NCI-H69 (cell line): Measurements from ENCODE around the gene SLC38A2.
"Not testable (repeated sequence)": the region's sequence is repeated elsewhere in the genome, so short reads cannot be mapped to it uniquely, and the experiment has no call there.

ENCODE experiments used
- DNase-seq: peaks from one replicate; lab custom pipeline; 2025; lab: John Stamatoyannopoulos, UW

SLC38A2 gene

DNA sequence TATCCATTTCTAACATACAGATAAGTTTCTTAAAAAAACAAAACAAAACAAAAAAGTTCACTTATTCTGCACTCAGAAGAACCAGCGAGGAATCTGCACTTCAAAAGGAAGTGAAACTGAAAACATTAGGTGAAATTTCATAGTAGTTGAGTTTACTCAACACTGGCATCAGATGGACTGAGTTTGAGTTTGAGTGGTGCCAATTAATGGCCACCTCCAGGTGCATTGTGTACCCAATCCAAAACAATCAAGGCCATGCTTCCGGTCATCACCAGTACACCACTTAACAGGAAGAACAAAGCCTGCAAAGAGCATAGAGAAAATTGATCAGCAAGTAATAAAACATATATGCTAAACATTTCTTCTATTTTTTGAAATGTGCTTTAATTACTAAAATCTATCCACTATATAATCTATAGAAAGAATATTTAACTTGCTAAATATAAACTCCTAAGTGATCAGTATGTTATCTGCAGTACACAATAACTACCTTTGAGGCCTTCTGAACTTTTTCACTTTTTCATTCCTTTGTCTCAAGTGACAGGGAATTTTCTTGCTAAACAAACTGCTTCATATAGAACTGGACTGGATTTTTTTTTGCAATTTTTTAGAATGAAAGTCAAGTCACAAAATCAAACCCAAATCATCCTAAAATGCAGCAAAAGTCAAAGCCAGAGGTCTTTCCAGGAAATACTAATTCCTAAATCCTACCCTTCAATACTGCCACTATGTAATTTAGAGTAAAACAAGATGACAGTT lies 11.5 kb downstream of the SLC38A2 start:
- no peak for DNase-seq

DNA sequence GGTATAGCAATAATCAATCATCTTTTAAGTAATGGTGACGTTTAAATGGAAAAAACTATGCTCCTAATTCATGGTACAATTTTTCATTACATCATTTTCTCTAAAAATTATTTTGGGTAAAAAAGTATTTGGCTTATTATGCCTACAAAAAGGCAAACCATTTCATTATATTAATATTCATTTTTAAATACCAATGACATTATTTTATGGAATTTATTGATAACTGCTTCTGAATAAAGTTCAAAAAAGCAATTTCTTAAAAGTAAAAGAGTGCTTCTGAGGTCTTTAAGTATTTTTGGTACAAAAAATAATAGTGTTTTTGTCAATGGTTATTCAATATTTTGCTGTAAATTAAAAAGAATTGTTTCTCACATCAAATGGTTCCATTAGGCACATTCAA lies 12.2 kb downstream of the SLC38A2 start:
- DNase-seq = no peak

DNA sequence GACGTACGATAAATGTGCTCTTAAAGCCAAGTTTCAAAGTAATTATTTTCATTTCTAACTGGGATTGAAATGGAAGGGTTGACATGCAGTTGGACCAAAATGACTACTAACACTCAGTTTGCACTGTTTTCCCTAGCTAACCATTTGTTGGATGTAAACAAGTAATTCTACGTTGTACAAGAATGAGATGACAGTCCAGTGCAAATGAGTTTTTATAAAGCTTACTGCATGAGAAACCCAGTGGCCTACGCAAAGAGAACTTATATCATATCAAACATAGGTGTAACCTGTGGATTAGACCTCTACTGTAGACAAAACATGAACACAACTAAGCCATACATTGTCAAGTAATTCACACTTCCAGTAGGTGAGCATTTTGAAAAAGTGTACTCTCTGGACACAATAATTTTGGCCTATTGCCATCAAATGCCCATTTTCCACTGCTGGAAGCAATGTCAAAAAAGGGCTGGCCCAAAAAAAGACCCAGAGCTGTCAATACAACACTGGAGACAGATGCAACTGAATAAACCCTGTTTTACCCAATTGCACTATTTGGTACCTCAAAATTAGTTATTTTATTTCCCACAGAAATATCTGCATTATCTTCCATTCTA lies 12.8 kb downstream of the SLC38A2 start:
- DNase-seq = no peak

DNA sequence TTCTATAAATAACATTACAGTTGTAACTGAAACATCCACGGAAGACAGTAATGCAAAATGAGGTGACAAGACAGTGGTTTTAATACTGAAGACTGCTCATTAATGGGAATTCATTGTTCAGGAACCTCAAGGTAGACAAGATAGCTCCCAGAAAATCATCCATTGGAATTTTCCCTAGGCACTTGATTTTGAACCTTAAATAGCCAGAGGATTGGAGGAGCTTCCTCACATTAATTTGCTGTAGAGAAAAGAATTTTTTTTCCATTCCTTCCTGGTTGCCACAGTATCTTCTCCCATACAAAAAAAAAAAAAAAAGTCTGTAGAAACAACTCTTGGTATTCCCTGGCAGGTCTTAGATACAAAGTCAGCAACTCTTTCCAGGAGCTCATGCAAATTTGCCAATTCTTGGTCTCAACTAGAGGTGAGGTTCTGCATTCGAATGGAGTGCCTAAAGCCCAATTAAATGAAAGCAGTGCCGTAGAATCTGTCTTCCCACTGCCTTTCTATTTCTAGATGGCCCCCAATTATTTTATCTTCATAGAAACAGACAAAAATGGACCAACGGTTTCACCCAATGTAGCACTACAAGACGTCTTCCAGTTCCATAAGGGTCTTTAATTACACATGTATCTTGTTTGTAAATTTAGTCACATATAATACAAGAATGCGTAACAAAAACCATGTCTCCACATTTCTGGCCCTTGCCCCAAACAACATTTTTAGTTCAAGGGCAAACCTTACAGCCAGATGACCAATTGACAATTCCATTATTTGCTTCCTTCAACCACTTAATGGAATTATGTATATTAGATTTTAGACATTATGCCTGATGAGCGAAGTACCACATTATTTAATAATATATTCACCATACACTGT lies 13.5 kb downstream of the SLC38A2 start:
- no peak for DNase-seq

DNA sequence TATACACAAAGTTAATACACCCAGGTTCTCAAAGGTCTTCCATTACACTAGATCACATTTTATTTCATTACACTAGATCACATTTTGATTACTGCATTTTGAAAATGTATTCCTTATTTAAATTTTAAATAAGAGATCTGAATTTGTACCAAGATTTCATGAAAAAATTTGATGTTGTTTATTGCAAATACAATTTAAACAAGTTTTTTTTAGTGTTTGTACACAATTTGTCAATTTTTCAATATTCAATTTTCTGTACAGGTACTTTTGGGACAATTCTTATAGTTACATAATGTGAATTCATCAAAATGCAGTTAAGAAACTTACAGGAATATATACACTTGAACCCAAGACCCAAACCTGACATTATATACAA lies 14.3 kb downstream of the SLC38A2 start:
- no peak for DNase-seq

DNA sequence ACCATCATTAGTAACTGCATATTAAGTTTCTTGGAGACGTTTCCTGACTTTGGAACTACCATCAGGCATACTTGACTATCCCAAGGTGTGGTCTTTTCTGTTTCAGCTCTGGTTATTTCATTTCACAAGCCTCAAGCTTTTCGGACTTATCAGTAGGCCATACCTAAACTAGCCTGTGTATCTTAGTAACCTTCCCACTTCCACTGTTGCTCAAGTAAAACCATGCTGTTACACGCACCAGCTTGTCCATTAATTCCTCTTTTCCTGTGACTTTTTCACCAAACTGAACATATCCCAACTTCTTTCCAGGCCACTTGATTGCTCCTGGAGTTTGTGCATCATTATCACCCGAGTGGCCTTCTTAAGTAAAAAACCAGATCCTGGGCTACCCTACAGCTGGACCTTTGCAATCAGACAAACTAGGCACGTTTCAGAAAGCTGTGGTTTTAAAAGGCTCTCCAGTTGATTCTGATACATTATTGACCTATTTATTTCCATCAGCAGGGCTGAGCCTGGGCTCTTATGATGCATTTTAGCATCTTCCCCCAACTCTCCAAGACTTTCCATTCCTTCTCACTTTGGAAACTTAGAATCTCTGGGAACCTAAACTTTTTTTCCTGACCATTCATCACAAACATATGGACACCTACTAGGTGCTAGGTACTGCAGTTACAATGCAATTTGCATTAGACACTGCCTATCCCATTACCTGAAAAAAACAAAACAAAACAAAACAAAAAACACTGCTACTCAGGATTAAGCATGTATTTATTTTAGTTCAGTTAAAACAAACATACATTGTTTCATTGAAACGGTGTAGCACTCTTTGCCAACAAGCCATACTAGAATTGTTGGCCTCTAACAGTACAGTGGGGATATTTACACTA lies 14.9 kb downstream of the SLC38A2 start:
- peak; percentile 48 for DNase-seq

DNA sequence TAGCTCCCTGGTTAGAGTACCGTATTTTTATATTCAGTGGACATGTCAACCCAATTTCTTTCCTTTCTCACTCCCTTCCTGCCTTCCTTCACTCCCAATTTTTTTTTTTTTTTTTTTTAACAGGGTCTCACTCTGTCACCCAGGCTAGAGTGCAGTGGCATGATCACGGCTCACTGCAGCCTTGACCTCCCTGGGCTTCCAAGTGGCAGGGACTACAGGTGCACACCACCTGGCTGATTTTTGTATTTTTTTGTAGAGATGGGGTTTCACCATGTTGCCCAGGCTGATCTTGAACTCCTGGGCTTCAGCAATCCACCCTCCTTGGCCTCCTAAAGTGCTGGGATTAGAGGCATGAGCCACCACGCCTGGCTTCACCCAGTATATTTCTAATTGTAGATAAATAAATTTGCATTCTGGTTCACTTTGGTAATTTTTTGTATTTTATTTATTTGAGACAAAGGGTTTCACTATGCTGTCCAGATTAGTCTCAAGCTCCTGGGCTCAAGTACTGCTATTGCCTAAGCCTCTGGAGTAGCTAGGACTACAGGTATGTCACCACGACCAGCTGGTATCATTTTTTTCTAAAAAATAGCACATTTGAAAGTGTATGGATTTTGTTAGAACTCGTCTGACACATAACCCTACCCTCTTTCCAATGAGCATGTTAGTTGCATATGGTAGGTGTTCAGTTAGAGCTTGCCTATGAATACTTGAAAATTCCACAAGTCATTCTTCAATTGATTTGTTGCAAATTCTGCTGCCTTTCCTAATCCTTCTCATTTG lies 15.7 kb downstream of the SLC38A2 start:
- no peak for DNase-seq

DNA sequence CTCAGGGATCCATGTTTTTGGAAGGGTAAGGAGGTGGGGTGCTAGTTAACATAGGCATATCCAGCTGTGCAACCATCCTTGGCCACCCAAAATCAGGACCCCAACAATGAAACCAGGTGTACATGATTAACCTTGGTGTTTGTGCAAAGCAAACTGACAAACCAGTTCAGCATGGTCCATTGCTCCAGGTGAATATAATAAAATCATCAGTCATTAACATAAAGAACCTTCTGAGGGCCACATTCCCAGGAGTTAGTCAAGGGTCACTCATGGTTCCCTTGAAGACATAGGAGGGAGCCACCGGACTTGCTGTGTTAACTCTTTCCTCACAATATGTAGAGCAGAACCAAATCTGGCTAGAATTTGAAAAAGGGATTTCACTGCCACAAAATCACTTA lies 17.8 kb downstream of the SLC38A2 start:
- peak; percentile 36 for DNase-seq

DNA sequence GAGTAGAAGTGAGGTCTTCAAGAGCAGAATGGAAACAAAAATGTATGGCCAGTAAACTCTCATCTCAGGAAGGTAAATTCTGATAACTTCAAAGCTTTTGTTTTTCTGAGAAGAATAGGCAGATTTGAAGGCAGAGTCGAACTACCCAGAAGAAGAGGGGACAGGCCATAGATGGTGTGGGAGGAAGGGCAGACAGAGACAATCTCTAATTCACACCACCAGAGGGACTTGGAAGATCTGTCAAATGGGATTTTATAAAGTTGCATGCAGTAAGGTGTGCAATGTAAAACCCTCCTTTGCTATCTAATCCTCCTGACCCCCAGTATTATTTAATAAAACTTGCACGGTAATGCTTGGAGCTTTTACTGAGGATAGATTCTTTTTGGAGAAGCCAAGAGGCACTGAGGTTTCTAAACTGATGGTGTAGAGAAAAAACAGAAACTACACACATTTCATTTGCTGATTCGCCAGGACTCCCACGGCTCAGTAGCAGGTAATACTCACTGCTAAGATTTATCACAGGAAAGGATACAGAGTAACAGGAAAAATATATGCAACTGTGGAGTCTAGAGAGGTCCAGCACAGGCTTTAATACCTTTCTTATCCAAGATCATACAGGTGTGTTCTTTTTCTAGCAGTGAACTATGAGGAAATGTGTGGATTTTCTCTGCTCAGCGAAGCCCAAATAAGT lies 18.3 kb downstream of the SLC38A2 start:
- DNase-seq = peak; percentile 20

DNA sequence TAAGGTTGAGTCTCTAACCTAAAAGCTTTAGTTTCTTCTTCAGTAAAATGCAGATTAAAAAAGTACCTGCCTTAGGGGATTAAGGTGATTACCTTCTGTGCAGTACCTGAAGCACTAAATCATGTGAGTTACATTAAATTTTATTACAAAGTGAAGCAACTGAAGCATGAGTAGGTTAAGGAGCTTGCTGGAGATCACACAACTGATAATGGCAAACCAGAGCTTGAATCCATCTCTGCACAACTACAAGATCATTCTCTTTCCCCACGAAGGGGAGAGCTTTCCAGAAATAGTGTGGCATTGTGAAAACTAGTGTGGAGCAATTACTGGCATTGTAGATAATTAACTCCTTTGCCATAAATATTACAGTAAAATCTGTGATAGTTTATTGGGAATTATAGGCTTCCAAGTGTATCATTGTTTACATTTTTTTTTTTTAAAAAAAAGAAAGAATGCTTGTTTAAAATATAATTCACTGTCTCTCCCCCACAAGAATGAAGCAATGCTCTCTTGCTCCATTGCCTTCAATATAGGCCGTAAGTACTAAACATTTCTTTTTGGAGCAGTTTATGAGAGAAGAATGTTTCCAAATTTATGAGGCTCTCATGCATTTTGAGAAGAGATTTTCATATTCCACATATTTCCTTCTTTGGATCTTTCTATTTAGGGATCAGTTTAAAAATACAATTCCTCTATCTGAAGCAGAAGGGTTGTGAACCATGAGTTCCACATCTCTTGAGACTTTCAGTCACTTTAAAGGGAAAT lies 20.5 kb downstream of the SLC38A2 start:
- DNase-seq = peak; percentile 19

DNA sequence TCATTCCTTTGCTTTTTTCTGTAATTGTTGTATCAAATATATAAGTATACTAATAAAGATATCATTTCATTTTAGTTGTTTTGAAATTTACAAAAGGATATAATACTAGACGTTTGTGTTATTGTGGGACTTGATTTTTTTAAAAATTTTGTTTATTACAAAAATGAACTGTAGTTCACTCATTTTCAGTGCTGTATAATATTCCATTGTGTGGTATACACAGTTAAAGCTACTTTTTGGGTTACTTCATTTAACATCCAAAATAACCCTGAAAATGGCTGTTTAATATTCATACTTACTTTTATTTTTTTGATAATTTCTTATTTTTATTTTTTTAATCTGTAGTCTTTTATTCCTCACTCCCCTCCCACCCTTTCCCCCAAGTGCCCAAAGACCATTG lies 21.4 kb downstream of the SLC38A2 start:
- DNase-seq = no peak

DNA sequence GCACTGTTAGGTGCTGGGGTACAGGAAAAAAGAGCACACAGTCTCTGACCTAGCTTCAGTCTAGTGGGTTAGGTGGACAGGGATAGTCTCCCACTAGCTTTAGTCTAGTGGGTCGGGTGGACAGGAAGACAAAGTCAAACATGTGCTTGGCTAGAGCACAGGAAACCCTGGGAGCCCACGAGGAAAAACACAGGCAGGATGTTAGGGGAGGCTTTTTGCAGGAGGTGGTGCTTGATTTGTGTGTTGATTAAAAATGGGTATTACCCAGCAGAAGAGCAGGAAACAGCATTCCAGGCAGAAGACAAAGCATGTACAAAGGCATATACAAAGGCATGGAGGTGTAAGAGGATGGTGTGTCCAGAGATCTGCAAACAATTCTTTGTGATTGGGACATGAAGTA lies 23.3 kb downstream of the SLC38A2 start:
- no peak for DNase-seq

DNA sequence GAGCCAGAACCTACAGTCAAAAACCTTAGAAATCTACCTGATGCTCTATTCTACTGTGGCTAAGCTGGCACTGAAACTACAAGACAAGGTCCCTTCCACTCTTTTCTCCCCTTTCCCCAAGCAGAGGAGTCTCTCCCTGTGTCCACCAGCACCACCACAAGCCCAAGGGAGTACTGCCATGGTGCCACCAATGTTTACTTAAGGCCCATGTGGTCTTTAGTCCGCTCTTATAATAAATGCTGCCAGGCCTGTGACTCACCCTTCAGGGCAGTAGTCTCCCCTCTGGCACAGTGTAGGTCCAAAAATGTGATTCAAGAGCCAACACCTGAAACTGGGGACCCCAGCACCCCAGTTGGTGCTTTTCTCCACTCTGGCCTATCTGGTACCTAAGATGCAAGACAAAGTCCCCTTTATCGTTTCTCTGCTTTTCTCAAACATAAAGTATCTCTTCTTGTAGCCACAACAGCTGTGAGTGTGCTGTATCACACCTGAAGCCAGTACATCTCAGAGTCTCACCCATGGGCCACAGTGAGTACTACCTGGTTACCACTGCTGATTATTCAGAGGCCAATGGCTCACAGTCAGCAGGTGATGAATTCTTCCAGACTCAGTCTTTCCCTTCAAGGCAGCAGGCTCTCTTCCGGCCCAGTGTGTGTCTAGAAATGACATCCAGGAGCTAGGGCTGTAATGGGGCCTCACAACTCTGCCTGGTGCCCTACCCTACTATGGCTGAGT lies 29.3 kb downstream of the SLC38A2 start:
- DNase-seq = peak; percentile 27

DNA sequence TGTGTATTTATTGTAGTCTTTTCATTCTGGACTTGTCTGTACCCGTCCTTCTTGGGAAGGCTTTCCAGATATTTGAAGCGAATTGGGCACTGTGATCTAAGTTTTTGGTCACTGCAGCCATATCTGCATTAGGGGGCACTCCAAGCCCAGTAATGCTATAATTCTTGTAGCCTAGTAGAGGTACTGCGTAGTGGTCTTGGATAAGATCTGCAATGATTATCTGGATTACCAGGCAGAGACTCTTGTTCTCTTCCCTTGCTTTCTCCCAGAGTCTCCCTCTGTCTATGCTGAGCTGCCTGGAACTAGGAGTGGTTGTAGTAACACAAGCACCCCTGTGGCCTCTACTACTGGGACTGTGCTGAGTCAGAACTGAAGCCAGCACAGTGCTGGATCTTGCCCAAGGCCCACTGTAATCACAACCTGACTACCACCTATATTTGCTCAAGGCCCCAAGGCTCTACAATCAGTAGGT lies 30.0 kb downstream of the SLC38A2 start:
- DNase-seq = peak; percentile 40

DNA sequence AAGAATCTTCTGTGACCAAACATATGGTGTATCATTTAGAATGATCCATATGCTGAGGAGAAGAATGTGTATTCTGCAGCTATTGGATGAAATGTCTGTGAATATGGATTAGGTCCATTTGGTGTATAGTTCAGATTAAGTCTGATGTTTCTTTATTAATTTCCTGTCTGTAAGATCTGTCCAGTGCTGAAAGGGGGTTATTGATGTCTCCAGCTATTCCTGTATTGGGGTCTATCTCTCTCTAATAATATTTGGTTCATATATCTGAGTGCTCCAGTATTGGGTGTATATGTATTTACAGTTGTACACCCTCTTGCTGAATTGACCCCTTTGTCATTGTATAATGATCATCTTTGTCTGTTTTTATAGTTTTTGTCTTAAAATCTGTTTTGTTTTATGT lies 33.5 kb downstream of the SLC38A2 start:
- DNase-seq = no peak

DNA sequence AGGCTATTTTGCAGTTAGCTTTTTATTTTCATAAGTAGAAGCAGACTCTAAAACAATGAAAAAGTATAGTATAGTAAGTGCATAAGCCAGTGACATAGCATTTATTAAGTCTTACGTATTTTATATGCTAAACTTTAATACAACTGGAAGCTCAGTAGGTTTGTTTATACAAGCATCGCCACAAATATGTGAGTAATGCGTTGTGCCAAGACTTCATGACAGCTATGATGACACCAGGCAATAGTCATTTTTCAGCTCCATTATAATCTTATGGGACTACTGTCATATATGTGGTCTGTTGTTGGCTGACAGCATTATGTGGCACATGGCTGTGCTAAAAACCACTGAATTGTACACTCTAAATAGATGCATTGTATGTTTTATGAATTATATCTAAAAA lies 40.3 kb downstream of the SLC38A2 start:
- no peak for DNase-seq

DNA sequence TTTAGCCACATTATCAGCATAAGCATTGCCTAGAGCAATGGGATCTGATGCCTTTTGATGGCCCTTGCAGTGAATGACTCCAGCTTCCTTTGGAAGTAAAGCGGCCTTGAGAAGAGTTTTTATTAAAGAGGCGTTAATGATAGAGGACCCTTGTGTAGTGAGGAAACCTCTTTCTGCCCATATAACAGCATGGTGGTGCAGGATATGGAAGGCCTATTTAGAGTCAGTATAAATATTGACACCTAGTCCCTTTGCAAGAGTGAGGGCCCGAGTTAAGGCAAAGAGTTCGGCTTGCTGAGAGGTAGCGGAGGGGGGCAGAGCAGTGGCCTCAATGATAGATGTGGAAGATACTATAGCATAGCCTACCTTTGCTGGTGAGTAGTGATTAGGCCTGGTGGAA lies 47.5 kb downstream of the SLC38A2 start:
- DNase-seq = not testable (repeated sequence)

DNA sequence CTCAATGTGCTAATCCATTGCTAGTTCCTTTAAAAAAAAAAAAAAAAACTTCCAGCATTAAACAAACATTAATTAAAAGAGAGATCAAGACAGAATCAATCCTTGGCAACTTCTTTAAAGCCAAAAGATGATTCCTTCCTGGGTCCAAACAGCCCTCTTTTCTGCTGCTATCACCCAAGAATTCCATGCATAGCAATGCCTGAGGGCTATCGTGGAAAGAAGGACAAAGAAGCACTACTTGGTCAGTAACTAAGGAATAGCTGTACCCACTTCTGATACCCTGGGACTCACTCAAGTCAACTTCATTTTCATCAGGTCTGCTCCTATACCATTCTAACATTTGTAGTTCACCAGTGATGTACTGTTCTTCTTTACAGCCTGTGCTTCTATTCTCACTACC lies 51.8 kb downstream of the SLC38A2 start:
- DNase-seq = no peak

DNA sequence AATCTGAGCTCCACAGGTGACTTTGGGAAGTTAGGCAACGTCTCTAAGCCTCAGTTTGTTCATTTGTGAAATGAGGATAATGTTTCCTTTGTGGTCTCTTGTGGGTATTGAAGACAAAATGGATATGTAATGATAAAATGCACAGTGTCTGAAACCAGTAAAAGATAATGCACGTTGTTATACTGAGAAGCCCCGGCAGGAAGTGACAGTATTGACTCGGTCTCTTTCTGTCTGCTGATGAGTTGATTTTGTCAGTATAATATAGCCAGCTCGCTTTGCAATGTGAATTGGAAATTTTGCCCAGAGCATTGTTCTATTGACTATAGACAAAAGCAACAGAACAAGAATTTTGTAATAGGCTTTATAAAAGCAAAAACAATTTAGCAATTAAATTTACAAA lies 54.5 kb downstream of the SLC38A2 start:
- peak; percentile 9 for DNase-seq
